ENCODE results near the gene PLEKHA3. TPM values are rescaled to one million over a fixed set of nuclear protein-coding genes. Genes with fewer than 3 reads are reported as not detected.

The PLEKHA3 gene
- total and polyA plus RNA-seq, 9 of the 15 experiments (the other 6 are each of a cell fraction or from before 2014, with no cell fraction given), result 2.3 to 23.4 (median 10.5) TPM

GRCh38 chr2:178478439-178479274 lies 1.6 kb upstream of the PLEKHA3 start, which contains the start of gene FKBP7 (continued):
- TF ChIP-seq, protein P1, sequence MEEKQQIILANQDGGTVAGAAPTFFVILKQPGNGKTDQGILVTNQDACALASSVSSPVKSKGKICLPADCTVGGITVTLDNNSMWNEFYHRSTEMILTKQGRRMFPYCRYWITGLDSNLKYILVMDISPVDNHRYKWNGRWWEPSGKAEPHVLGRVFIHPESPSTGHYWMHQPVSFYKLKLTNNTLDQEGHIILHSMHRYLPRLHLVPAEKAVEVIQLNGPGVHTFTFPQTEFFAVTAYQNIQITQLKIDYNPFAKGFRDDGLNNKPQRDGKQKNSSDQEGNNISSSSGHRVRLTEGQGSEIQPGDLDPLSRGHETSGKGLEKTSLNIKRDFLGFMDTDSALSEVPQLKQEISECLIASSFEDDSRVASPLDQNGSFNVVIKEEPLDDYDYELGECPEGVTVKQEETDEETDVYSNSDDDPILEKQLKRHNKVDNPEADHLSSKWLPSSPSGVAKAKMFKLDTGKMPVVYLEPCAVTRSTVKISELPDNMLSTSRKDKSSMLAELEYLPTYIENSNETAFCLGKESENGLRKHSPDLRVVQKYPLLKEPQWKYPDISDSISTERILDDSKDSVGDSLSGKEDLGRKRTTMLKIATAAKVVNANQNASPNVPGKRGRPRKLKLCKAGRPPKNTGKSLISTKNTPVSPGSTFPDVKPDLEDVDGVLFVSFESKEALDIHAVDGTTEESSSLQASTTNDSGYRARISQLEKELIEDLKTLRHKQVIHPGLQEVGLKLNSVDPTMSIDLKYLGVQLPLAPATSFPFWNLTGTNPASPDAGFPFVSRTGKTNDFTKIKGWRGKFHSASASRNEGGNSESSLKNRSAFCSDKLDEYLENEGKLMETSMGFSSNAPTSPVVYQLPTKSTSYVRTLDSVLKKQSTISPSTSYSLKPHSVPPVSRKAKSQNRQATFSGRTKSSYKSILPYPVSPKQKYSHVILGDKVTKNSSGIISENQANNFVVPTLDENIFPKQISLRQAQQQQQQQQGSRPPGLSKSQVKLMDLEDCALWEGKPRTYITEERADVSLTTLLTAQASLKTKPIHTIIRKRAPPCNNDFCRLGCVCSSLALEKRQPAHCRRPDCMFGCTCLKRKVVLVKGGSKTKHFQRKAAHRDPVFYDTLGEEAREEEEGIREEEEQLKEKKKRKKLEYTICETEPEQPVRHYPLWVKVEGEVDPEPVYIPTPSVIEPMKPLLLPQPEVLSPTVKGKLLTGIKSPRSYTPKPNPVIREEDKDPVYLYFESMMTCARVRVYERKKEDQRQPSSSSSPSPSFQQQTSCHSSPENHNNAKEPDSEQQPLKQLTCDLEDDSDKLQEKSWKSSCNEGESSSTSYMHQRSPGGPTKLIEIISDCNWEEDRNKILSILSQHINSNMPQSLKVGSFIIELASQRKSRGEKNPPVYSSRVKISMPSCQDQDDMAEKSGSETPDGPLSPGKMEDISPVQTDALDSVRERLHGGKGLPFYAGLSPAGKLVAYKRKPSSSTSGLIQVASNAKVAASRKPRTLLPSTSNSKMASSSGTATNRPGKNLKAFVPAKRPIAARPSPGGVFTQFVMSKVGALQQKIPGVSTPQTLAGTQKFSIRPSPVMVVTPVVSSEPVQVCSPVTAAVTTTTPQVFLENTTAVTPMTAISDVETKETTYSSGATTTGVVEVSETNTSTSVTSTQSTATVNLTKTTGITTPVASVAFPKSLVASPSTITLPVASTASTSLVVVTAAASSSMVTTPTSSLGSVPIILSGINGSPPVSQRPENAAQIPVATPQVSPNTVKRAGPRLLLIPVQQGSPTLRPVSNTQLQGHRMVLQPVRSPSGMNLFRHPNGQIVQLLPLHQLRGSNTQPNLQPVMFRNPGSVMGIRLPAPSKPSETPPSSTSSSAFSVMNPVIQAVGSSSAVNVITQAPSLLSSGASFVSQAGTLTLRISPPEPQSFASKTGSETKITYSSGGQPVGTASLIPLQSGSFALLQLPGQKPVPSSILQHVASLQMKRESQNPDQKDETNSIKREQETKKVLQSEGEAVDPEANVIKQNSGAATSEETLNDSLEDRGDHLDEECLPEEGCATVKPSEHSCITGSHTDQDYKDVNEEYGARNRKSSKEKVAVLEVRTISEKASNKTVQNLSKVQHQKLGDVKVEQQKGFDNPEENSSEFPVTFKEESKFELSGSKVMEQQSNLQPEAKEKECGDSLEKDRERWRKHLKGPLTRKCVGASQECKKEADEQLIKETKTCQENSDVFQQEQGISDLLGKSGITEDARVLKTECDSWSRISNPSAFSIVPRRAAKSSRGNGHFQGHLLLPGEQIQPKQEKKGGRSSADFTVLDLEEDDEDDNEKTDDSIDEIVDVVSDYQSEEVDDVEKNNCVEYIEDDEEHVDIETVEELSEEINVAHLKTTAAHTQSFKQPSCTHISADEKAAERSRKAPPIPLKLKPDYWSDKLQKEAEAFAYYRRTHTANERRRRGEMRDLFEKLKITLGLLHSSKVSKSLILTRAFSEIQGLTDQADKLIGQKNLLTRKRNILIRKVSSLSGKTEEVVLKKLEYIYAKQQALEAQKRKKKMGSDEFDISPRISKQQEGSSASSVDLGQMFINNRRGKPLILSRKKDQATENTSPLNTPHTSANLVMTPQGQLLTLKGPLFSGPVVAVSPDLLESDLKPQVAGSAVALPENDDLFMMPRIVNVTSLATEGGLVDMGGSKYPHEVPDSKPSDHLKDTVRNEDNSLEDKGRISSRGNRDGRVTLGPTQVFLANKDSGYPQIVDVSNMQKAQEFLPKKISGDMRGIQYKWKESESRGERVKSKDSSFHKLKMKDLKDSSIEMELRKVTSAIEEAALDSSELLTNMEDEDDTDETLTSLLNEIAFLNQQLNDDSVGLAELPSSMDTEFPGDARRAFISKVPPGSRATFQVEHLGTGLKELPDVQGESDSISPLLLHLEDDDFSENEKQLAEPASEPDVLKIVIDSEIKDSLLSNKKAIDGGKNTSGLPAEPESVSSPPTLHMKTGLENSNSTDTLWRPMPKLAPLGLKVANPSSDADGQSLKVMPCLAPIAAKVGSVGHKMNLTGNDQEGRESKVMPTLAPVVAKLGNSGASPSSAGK (IDR thresholded peaks at IDR 0.05), result peak; percentile 90
- TF ChIP-seq CLOCK (CRISPR knock-in tag; IDR thresholded peaks at IDR 0.05; ENCODE audit: borderline replicate concordance) (no peak), MTA2 (IDR thresholded peaks at IDR 0.05; ENCODE audit: low read depth) (0 out of 2 replicates have a peak, but pooled peaks have one; percentile 4), KDM5B (IDR thresholded peaks at IDR 0.05; ENCODE audit: insufficient replicate concordance, low read depth, low read length) (peak; percentile 54), GTF2A2 (tag; IDR thresholded peaks at IDR 0.05) (no peak), MECOM (CRISPR knock-in tag; IDR thresholded peaks at IDR 0.05) (no peak), TCF3 (CRISPR knock-in tag; IDR thresholded peaks at IDR 0.05) (0 out of 2 replicates have a peak, but pooled peaks have one; percentile 10), ZNF449 (CRISPR knock-in tag; IDR thresholded peaks at IDR 0.05) (no peak), ZNF75A (CRISPR knock-in tag; IDR thresholded peaks at IDR 0.05) (no peak), KLF16 (IDR thresholded peaks at IDR 0.05) (peak; percentile 78), HDAC1 (IDR thresholded peaks at IDR 0.05) (peak in 1 of 2 experiments; percentile 80; a peak in 2 of 4 replicates)
